ENCODE results near the gene CMTM7. TPM values are rescaled to one million over a fixed set of nuclear protein-coding genes. Genes with fewer than 3 reads are reported as not detected.

CMTM7 gene
- total and polyA plus RNA-seq, 9 of the 15 experiments (the other 6 are each of a cell fraction or from before 2014, with no cell fraction given), result 0.03 to 1.6 (median 0.42) TPM; not detected in 4

DNA sequence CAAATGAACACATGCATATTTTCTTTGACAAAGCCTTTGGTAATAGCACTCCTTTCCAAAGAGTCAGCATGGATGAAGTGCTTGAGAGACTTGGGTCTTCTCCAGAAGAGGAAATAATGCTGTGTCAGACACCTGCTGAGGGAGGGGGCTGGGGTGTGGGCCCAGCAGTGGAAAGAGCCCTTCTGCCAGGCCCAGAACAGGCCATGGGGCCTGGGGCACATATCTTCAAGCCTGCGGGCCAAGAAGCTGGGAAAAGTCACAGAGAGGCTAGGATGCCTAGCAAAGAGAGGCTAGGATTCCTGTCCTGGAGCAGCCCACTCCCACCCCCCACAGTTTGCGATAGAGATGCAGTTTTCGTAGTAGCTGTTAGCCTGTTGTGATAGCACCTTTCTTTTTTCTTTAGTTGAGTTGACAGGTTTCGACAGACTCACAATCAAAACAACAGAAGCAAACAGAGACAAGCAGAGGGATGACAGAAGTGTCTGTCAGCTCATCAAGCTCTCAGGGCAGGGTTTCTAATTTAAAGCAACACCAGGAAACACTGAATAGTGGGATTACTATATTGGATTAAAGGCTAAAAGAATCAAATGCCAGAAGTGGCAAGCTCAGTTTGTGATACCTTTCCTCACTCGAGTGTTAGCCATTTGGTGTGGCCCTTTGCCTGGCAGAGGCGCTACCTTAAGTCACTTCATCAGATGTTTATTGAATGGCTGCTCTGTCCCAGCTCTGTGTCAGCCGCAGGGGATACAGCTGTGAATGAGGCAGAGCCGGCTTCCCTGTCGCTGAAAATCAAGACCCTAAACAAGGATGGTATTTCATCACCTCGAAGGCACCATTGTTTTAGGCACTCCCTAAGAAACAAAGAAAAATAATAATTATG is 19.0 kb downstream of the CMTM7 start:
- H4K20me1 ChIP-seq (replicated peaks; ENCODE audit: control insufficient read depth, insufficient read depth, low read length), result no peaks in the 10 kb centered on the region; the same call in 1 of the 2 replicates
- H3K27ac ChIP-seq (ENCODE audit: extremely low read depth, low read depth, low read length), result no peak overlapping the region
- DNase-seq (ENCODE audit: extremely low read depth in 1 of 4, low spot score in 3 of 4) (no peak), ATAC-seq (no peak), FAIRE-seq (no peak)
- under 1% methylated on average over 10 of the region's 10 CpGs for WGBS (ENCODE audit: insufficient coverage, low coverage, missing lambda C conversion rate)
- no TSS peak for BruUV-seq (replicated peaks)
- no peak overlapping the region for H3K9ac ChIP-seq (ENCODE audit: insufficient read depth in 1 of 2, low read depth in 2 of 2, low read length in 2 of 2)
- H3K27me3 ChIP-seq (ENCODE audit: control insufficient read depth in 2 of 2, insufficient read depth in 2 of 2, low read length in 2 of 2), result peaks cover 24 to 39% of the 10 kb centered on the region in 2 experiments; a peak in 4 of 5 replicates
- no peaks in the 10 kb centered on the region for H3K4me1 ChIP-seq (replicated peaks in 1 of 2; ENCODE audit: control insufficient read depth in 2 of 2, insufficient read depth in 2 of 2, low read length in 2 of 2)
- H3K9me3 ChIP-seq (replicated peaks; ENCODE audit: control insufficient read depth, insufficient read depth, low read depth, low read length), result no peaks in the 10 kb centered on the region
- CTCF ChIA-PET (ENCODE audit: low intra/inter-chr PET ratio), result no interaction called here
- in situ Hi-C loops (cut with MboI) (no loop called here), intact Hi-C loops (cut with micrococcal nuclease) (no loop called here)
- TF ChIP-seq KLF1 (tag; IDR thresholded peaks at IDR 0.05) (no peak), HDAC8 (tag; IDR thresholded peaks at IDR 0.05) (no peak), ZBTB1 (CRISPR knock-in tag; IDR thresholded peaks at IDR 0.05; ENCODE audit: borderline replicate concordance, low read depth) (no peak), ZNF76 (CRISPR knock-in tag; IDR thresholded peaks at IDR 0.05; ENCODE audit: borderline replicate concordance) (no peak), GTF2B (IDR thresholded peaks at IDR 0.05; ENCODE audit: extremely low read depth, insufficient read length) (no peak), ZNF77 (CRISPR knock-in tag; IDR thresholded peaks at IDR 0.05) (no peak), CBX5 (IDR thresholded peaks at IDR 0.05; ENCODE audit: borderline replicate concordance, low read depth) (no peak)
- TF ChIP-seq, protein P1, sequence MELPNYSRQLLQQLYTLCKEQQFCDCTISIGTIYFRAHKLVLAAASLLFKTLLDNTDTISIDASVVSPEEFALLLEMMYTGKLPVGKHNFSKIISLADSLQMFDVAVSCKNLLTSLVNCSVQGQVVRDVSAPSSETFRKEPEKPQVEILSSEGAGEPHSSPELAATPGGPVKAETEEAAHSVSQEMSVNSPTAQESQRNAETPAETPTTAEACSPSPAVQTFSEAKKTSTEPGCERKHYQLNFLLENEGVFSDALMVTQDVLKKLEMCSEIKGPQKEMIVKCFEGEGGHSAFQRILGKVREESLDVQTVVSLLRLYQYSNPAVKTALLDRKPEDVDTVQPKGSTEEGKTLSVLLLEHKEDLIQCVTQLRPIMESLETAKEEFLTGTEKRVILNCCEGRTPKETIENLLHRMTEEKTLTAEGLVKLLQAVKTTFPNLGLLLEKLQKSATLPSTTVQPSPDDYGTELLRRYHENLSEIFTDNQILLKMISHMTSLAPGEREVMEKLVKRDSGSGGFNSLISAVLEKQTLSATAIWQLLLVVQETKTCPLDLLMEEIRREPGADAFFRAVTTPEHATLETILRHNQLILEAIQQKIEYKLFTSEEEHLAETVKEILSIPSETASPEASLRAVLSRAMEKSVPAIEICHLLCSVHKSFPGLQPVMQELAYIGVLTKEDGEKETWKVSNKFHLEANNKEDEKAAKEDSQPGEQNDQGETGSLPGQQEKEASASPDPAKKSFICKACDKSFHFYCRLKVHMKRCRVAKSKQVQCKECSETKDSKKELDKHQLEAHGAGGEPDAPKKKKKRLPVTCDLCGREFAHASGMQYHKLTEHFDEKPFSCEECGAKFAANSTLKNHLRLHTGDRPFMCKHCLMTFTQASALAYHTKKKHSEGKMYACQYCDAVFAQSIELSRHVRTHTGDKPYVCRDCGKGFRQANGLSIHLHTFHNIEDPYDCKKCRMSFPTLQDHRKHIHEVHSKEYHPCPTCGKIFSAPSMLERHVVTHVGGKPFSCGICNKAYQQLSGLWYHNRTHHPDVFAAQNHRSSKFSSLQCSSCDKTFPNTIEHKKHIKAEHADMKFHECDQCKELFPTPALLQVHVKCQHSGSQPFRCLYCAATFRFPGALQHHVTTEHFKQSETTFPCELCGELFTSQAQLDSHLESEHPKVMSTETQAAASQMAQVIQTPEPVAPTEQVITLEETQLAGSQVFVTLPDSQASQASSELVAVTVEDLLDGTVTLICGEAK (IDR thresholded peaks at IDR 0.05), result no peak
- TF ChIP-seq, protein P1 (CRISPR knock-in tag; IDR thresholded peaks at IDR 0.05), result no peak
- no peaks in the 10 kb centered on the region for H3K9me1 ChIP-seq (ENCODE audit: control insufficient read depth, insufficient read depth, low read length)
- H3K4me2 ChIP-seq (ENCODE audit: insufficient read depth, low read length), result no peak overlapping the region
- H3K4me3 ChIP-seq, result no peak overlapping the region
- no peaks in the 10 kb centered on the region for H3K36me3 ChIP-seq (ENCODE audit: control insufficient read depth, insufficient read depth, low read length)
- H3K79me2 ChIP-seq (ENCODE audit: control insufficient read depth, insufficient read depth, low read length), result no peaks in the 10 kb centered on the region
- POLR2A ChIA-PET, result interaction anchor here (0.7 to 1.1 kb wide), 2 partner anchors 36 to 791 kb away, joined by 3 read pairs; no protein-coding TSS in a partner anchor
- no peak overlapping the region for H2AFZ ChIP-seq (ENCODE audit: low read depth, low read length)

Measured in K562 (cell line).